Thyroid gland (tissue), 4 donors: ENCODE data around the gene OR2M3.

Source experiments
- POLR2A ChIP-seq, 2 donors: fragments of 450-650 bp; IDR thresholded peaks; one replicate each; pipeline ENCODE4 v1.6.1; 2017; ENCODE audit warnings: antibody characterized with exemption in 2 of 2, mild to moderate bottlenecking in 2 of 2, moderate library complexity in 1 of 2
- TF ChIP-seq, protein P1 (sequence below), 6 experiments: fragments of 200-600 bp in 3 of 6; fragments of 450-650 bp in 3 of 6; sonication (generic) in 3 of 6; IDR thresholded peaks; one replicate each; pipeline ENCODE4 v1.5.1; 2016 to 2019; ENCODE audit warnings: antibody characterized with exemption in 6 of 6, mild to moderate bottlenecking in 2 of 6, inconsistent platforms in 1 of 6, moderate library complexity in 1 of 6

DNA sequence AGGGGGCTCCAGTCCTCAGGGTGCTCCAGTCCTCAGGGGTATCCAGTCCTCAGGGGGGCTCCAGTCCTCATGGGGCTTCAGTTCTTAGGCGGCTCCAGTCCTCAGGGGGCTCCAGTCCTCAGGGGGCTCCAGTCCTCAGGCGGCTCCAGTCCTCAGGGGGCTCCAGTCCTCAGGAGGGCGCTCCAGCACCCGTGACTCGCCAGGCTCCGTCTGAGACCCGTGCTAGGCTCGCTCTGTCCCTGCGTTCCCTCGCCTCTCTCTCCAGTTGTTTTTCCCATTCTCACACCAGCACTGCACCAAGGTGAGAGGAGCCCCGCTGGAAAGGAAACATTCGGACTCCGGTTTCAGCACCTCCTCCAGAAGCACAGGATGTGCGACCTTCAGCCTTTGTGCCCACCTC lies 31.9 kb upstream of the OR2M3 start:
- TF ChIP-seq POLR2A (IDR thresholded peaks at IDR 0.05), result no peak
- TF ChIP-seq, protein P1, sequence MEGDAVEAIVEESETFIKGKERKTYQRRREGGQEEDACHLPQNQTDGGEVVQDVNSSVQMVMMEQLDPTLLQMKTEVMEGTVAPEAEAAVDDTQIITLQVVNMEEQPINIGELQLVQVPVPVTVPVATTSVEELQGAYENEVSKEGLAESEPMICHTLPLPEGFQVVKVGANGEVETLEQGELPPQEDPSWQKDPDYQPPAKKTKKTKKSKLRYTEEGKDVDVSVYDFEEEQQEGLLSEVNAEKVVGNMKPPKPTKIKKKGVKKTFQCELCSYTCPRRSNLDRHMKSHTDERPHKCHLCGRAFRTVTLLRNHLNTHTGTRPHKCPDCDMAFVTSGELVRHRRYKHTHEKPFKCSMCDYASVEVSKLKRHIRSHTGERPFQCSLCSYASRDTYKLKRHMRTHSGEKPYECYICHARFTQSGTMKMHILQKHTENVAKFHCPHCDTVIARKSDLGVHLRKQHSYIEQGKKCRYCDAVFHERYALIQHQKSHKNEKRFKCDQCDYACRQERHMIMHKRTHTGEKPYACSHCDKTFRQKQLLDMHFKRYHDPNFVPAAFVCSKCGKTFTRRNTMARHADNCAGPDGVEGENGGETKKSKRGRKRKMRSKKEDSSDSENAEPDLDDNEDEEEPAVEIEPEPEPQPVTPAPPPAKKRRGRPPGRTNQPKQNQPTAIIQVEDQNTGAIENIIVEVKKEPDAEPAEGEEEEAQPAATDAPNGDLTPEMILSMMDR (IDR thresholded peaks at IDR 0.05), result no peak
